MG63 (cell line): ENCODE data around the gene BTD. TPM values are rescaled to one million over a fixed set of nuclear protein-coding genes. Genes with fewer than 3 reads are reported as not detected.

Source experiments
- DNase-seq: peaks from one replicate; pipeline ENCODE4 v3.0.0-alpha.2; 2020
- H3K27me3 ChIP-seq: fragments of 250-450 bp; sonication (Bioruptor Pico); 2 replicates; pipeline ENCODE4 v1.5.1; 2020; ENCODE audit warnings: mild to moderate bottlenecking, moderate library complexity
- H3K36me3 ChIP-seq: fragments of 250-450 bp; sonication (Bioruptor Pico); 2 replicates; pipeline ENCODE4 v1.5.1; 2020; ENCODE audit warnings: mild to moderate bottlenecking, moderate library complexity
- H3K4me3 ChIP-seq: fragments of 250-450 bp; sonication (Bioruptor Pico); 2 replicates; pipeline ENCODE4 v1.5.1; 2020; ENCODE audit warnings: mild to moderate bottlenecking, moderate library complexity
- H3K9me3 ChIP-seq: fragments of 250-450 bp; sonication (Bioruptor Pico); 2 replicates; pipeline ENCODE4 v1.5.1; 2020; ENCODE audit warnings: mild to moderate bottlenecking, moderate library complexity
- total RNA-seq: library from RNA; depleted of rRNA; stranded (reverse); fragments of >200 nt; shearing (Covaris generic); gene quantifications from 2 replicates; pipeline ENCODE4 v1.2.3, GENCODE V29; 2014; ENCODE audit warnings: low replicate concordance; rRNA removed

BTD gene
- total RNA-seq, 1 experiment from 2014 or later: 11.9 TPM

GRCh38 chr3:15673536-15673935, 72.0 kb downstream of the BTD start:
- DNase-seq: no peak
- Histone ChIP-seq H3K36me3 (peaks cover 24% of the 10 kb centered on the region), H3K27me3 (no peaks in the 10 kb centered on the region), H3K4me3 (no peak overlapping the region), H3K9me3 (no peaks in the 10 kb centered on the region)

DNA sequence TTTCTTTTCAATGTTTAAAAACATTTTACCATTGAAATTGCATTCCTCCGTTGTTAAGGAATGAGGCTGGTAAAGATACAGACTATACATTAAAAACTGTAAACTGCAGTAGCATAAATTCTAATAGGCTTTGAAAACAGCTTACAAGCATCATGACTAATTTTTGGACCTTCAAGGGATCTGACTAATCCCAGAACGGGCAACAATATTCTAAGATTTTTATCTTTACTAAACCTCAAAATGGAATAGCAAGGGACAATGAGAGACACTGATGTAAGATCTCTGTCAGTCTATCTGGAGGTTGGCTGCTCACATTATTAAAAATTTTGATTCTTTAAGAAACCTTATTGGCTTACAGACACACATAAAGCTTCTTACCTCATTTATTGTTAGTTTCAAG, 74.7 kb downstream of the BTD start:
- Histone ChIP-seq H3K36me3 (peaks cover 15% of the 10 kb centered on the region), H3K27me3 (no peaks in the 10 kb centered on the region), H3K4me3 (no peak overlapping the region), H3K9me3 (no peaks in the 10 kb centered on the region)
- DNase-seq: no peak

DNA sequence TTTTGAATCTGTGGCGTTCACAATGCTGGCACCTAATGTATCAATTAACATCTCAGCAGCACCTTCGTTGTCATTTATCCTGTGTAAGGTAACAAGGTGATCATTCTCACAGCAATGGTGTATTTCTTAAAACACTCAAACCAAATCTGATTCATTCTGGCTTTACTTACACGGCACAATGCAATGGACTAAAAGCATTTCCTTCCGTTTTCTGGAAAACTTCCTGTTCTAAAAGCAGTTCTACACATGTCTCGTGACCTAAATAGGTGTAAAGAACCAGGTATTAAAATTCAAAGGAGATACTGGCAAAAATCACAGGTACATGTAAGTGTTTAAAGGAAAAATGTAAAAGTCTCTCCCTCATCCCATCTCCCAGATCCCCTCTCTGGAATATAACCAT, 77.8 kb downstream of the BTD start:
- Histone ChIP-seq H3K4me3 (no peak overlapping the region), H3K36me3 (peaks cover 10% of the 10 kb centered on the region), H3K9me3 (no peaks in the 10 kb centered on the region), H3K27me3 (no peaks in the 10 kb centered on the region)
- no peak for DNase-seq

DNA sequence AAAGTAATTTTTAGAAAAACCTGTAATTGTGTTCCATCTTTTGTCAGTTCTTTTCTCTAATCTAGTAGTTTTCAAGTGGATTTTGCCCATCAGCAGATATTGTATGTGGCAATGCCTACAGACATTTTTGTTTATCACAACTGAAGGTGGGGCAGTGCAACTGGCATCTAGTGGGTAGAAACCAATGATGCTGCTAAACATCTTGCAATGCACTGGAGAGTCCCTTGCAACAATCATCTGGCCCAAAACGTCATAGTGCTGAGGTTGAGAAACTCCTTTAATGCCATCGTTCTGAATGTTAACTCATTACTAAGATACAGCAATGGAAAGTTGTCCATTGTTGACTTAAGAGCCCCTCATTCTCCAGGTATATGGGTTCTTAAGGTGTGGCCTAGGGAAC, 80.1 kb downstream of the BTD start:
- Histone ChIP-seq H3K4me3 (no peak overlapping the region), H3K27me3 (no peaks in the 10 kb centered on the region), H3K36me3 (peaks cover 15% of the 10 kb centered on the region), H3K9me3 (no peaks in the 10 kb centered on the region)
- no peak for DNase-seq

GRCh38 chr3:15682561-15683185, 81.1 kb downstream of the BTD start:
- no peak for DNase-seq
- H3K36me3 ChIP-seq: peaks cover 10% of the 10 kb centered on the region
- no peaks in the 10 kb centered on the region for H3K27me3 ChIP-seq

DNA sequence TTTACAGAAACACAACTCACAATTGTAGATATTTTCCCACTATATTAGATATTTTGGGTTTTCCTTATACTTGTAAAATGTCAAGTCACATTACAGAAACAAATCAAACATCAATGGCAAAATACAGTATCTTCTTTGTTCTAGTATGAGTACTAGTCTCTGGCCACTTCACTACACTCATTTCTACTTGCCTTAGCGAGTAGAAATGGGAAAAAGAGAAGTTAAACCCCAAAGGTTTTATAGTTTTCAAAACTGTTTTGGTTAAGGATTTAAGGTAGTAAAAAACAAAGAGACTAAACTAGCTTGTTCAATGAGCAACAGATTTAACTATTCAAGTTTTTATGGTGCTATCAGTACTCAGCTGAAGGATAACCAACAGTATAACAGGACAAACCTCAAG, 81.7 kb downstream of the BTD start:
- H3K36me3 ChIP-seq: peaks cover 10% of the 10 kb centered on the region
- DNase-seq: no peak
- no peaks in the 10 kb centered on the region for H3K9me3 ChIP-seq
- H3K4me3 ChIP-seq: no peak overlapping the region
- H3K27me3 ChIP-seq: no peaks in the 10 kb centered on the region

More at GRCh38 chr3:15682561-15683185, 81.1 kb downstream of the BTD start:
- Histone ChIP-seq H3K9me3 (no peaks in the 10 kb centered on the region), H3K4me3 (no peak overlapping the region)

DNA sequence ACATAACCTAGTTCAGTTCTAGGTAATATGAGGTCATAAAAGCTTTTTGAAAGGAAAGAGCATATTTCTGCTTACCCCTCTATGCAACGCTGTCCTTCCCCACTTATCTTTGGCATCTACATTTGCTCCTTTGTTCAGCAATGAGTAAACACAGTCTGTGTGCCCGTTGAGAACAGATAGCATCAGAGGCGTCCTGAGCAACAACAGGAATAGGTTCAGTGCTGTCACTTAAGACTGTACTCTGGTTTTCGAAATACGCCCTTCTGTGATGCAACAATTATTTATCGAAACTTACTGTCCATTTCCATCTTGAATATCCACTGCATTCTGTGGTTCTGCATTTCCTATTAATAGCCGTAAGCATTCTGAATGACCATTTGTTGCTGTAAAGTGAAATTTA, 84.4 kb downstream of the BTD start:
- no peak for DNase-seq
- H3K4me3 ChIP-seq: no peak overlapping the region
- H3K27me3 ChIP-seq: no peaks in the 10 kb centered on the region
- H3K9me3 ChIP-seq: no peaks in the 10 kb centered on the region
- peaks cover 14% of the 10 kb centered on the region for H3K36me3 ChIP-seq

GRCh38 chr3:15690230-15690629, 88.7 kb downstream of the BTD start:
- Histone ChIP-seq H3K9me3 (no peaks in the 10 kb centered on the region), H3K36me3 (peaks cover 16% of the 10 kb centered on the region), H3K4me3 (no peak overlapping the region), H3K27me3 (no peaks in the 10 kb centered on the region)
- DNase-seq: no peak

- Histone ChIP-seq H3K4me3 (no peak overlapping the region), H3K27me3 (no peaks in the 10 kb centered on the region), H3K9me3 (no peaks in the 10 kb centered on the region), H3K36me3 (peaks cover 16% of the 10 kb centered on the region)
- no peak for DNase-seq
Measured at GRCh38 chr3:15690748-15691147, 89.2 kb downstream of the BTD start.

DNA sequence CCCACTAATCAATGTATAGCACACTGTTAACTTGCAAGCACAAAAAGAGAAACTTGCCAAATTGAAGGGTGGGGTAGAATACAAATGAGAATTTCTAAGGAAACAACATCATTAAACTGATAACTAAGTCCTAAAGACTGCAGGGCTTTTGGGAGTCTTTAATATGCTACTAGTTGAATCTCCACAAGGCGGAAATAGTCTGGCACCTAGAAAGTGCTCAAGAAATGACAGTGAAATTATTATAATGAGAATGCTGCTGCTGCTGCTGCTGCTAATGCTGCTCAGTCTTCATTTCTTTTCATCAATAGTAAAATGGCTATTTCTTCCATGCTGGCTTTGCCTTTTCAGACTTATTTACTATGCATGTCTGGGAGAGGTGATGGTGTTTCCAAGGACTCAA, 91.8 kb downstream of the BTD start:
- DNase-seq: no peak
- no peaks in the 10 kb centered on the region for H3K9me3 ChIP-seq
- H3K4me3 ChIP-seq: no peak overlapping the region
- no peaks in the 10 kb centered on the region for H3K27me3 ChIP-seq
- peaks cover 16% of the 10 kb centered on the region for H3K36me3 ChIP-seq

DNA sequence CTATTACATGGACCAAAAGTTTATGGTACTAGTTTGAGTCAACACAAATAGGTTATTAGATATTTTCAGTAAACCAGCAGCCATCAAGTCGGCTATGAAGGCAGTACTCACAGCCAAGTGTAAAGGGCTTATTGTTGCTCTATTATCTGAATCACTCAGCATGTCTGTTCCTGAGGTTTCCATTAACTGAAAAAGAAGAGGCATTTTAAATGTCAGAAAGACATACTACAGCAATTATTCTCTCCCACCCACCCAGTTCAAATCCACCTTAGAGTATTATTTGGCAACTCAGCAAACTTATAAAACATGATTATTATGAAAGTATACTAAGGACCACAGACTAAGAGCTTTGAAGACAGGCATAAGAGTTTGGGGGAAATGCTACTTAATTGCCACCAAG, 93.1 kb downstream of the BTD start:
- Histone ChIP-seq H3K9me3 (no peaks in the 10 kb centered on the region), H3K4me3 (no peak overlapping the region), H3K36me3 (peaks cover 19% of the 10 kb centered on the region), H3K27me3 (no peaks in the 10 kb centered on the region)
- DNase-seq: no peak

Other genes with a start within 250 kb of the BTD start
- 13.7 and 20.7 TPM in 2 replicates for gene METTL6, start 174.2 kb upstream of the BTD start, total RNA-seq
- 5.6 and 9.9 TPM in 2 replicates for gene EAF1, start 174.1 kb upstream of the BTD start, total RNA-seq
- gene COLQ, start 80.0 kb upstream of the BTD start, total RNA-seq: not detected in 2 replicates
- 0.91 and 1.9 TPM in 2 replicates for gene HACL1, start 176 bp upstream of the BTD start, total RNA-seq
- gene ANKRD28, start 196.2 kb downstream of the BTD start, total RNA-seq: 25.1 and 31.1 TPM in 2 replicates